NCI-H1930 (cell line): ENCODE data around the gene ABLIM2.
A peak's percentile ranks its signal among the peaks of the same experiment; 100 is the strongest.

Experiments
- DNase-seq, 2 experiments: peaks; one replicate each; lab custom pipeline; 2025; lab: John Stamatoyannopoulos, UW

Gene ABLIM2

DNA sequence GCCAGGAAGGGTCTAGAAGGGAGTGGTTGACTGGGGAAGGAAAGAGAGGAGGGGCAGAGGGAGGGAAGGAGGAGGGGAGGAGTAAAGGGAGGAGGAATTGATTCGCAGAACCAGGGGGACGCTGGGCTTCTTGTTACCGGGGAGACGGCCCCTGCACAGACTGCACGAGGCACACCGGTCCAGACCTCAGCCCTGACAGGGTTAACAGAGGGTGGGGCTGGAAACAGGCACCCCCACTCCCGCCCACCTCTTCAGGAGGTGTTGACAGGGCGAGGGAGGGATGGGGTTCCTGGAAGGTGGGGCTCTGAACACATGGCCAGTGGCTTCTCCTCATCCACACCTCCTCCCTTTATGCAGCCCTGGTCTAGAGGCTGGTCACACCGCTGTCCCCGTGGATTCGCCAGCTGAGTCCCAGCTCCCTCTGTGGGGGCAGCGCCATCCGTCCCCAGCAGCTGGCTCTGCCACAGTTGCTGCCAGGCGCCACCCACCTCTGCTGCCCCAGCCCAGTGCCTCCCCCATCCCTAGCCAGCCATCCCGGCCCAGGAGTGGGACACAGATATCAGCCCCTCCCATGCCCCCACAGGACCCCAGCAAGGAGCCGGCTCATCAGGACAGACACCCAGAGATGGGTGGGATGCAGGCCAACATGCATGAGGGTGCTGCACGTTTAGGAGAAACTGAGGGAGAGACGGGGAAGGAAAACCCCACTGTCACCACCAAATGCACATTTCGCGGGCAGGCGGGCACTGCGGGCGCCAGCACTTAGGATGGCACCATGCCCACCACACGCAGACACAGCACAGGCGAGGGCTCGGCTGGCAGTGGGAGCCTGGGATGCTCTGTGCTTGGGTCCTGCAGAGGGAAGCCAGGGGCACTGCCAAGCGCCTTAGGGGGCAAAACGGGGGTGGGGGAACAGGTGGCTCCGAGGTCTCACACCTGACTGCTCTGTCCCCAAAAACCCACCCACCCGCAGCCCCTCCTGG lies 87.6 kb downstream of the ABLIM2 start:
- DNase-seq: no peak

DNA sequence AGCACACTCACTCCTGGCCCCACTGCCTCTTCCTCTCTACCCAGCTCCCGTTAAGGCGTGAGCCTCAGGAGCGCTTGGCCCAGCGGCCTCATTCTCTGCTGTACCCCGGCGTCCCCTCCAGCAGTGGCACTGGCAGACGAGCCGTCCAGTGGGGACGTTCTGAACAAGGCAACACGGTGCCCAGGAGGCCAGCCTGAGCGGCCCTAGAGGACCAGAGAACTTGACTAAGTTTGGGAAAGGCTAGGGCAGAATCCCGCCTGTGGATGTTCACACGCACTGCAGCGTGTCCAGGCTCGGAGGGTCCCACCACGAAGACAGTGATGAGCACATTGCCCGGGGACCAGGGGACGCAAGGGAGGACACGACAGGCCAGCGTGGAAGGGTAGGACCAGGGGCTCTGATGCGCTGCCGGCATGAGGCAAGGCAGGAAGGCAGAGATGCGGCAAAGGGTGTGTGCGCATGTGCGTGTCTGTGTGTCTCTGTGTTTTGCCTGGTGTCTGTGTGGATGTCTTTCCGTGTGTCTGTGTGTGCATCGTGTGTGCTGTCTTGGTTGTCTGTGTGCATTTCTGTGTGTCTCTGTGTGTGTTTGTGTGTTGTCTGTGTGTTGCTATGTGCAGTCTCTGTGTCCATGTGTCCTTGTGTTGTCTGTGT lies 89.4 kb downstream of the ABLIM2 start:
- no peak for DNase-seq

- DNase-seq: no peak
These were observed 90.4 kb downstream of the ABLIM2 start for GRCh38 chr4:8067945-8068896.

- DNase-seq: no peak
These were observed 91.2 kb downstream of the ABLIM2 start for GRCh38 chr4:8067274-8067936.

GRCh38 chr4:8066336-8066931 lies 92.2 kb downstream of the ABLIM2 start:
- DNase-seq: no peak

DNA sequence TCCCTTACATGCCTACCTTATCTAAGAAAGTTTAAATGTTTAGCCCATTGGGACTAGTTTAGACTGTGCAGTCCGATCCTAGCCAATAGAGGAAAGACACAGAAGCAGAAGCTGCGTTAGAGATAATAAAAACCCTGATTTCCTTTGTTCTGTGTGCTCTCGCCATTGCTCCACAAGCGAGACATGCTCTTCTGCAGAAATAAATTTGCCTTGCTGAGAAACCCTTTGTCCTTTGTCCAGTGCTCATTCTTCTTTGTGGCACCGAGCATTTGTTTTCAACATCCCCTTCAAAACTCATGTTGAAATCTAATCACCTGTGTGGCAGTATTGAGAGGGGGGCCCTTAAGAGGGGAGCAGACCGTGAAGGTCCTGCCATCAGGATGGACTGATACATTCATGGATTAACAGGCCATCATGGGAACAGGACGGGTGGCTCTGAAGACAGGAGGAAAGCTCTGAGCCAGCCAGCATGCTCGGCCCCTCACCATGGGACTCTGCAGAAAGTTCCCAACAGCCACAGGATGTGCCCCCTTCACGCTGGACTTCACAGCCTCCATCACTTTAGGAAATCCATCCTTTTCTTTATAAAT lies 94.5 kb downstream of the ABLIM2 start:
- DNase-seq: no peak

- no peak for DNase-seq
These were observed 97.0 kb downstream of the ABLIM2 start for GRCh38 chr4:8061573-8061972.

DNA sequence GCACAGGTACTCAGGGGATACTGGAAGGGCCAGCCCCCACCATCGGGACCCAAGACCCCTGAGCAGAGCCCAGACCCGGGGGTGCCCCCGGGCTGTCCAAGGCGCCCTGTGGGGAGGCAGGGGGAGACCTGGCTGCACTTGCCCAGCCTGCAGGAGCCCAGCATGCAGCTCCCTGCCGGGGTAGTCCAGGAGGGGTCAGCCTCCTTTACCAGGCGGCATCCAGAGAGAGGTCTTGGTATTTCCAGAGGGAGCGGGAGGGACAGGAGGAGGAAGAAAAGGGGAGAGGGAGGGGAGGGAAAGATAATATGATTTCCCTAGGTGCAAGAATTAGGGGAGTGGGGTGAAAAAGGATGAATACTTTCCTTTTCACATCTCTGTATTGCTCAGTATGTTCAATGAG lies 97.5 kb downstream of the ABLIM2 start:
- no peak for DNase-seq

DNA sequence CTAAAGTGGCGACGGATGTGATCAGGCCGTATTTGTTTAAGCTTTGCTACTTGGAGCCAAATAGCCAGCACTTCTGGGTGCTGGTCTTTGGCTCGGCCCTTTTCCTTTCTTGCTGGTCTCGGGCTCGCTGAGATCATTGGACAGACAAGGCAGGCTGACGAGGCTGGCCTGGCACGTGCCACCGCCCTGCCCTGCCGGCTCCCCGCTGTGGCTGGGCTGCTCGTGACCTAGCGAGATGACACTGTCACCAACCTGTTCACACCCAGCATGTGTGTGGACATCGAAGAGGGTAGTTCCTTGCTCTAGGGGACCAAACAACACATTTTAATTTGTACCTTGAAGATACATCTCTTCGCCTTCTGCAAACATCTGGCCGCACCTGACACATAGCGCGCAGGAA lies 98.0 kb downstream of the ABLIM2 start:
- DNase-seq: no peak

- no peak for DNase-seq
These were observed 100.6 kb downstream of the ABLIM2 start for GRCh38 chr4:8058031-8058479.

DNA sequence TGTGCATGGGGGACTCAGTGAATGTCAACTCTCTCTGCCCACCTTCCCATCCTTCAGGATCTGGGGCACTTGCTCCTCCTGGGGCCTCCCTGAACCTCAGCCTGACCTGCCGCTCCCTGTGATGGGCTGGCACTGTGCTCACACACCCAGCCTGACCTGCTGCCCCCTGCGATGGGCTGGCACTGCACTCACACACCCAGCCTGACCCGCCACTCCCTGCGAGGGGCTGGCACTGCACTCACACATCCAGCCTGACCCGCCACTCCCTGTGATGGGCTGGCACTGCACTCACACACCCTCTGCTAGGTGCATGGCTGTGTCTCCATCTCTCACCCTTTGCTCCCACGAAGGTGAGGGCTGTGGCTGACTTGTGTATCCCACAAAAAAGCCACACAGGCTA lies 103.4 kb downstream of the ABLIM2 start:
- DNase-seq: no peak

DNA sequence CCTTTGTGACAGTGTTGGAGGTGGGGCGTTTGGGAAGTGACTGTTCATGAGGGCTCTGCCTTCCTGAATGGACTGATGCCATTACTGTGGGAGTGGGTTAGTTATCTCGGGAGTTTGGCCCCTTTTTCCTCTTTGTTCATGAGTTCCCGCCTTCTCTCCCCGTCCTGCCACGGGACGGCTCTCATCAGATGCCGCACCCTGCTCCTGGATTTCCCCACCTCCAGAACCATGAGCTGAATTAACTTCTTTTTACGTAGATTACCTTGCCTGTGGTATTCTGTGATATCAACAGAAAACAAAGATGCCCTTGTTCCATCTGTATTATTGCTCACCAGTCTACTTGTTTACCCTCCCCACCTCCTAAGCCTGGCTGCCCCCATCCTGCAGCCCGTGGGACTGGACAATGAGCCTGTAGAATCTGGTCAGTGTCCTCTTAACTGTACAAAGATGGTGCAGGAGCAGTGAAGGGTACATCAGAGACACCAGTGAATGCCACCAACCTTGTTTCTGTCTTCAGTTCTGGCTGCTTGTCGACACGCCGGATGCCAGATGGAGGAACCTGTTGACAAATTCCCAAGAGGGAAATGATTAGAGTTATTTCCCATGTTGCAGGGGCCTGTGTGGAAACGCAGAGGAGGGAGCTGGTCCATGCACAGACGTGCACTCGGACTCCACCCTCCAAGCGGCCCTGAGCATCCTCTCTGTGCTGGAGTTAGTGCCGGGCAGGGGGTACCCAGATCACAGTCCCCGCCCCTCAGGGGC lies 104.7 kb downstream of the ABLIM2 start:
- no peak for DNase-seq

GRCh38 chr4:8052160-8052691 lies 106.4 kb downstream of the ABLIM2 start:
- no peak for DNase-seq

GRCh38 chr4:8051644-8052043 lies 107.0 kb downstream of the ABLIM2 start:
- no peak for DNase-seq

DNA sequence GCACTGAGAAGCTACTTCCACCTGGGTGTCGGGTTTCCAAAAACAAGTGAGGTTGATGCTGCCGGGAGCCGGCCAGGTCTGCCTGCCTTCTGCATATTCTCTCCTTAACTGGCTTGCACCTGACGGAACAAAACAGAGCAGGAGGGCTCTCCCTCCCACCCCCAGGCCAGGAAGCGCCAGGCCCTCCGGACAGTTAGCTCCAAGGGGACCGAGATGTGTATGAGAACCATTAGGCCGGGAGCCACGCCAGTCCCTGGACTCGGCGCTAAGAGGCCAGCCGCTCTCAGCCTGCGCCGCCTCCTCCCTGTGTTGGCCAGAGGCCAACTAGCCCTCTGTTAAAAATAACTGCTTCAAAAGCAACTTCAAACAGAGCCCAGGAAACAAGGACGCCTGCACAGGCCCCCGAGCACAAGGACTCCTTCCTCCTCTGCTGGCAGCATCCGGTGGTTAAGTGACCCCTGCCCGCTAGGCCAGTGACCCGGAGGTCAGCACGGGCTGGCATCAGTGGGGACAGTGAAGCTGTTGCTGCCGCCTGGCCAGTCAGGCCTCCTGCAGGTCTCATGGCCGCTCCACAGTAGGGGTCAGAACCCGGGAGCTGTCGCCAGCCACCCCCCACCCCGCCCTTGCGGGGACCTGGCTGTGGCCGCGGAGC lies 107.9 kb downstream of the ABLIM2 start:
- peak in 1 of 2 experiments; percentile 59 for DNase-seq

DNA sequence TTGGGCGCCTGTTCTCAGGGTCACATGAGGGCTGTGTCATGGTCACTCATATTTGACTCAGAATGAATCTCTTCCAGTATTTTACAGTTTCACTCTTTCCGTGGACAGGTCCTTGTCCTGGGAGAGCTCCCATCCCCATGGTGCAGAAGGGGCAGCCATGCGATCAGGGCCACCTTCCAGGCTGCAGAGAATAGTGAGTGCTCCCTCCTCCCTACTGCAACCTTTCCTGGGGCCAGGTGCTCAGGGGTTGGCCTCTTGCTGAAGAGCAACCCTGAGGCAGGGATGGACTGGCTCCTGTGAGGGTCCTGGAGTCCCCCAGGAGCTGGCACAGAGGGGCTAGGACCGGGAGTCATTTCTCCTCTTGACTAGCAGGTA lies 108.4 kb downstream of the ABLIM2 start:
- no peak for DNase-seq

- DNase-seq: no peak
These were observed 109.5 kb downstream of the ABLIM2 start for GRCh38 chr4:8048856-8049676.
